AG08396 (cell line): ENCODE data around the gene CYCS.
A peak's percentile ranks its signal among the peaks of the same experiment; 100 is the strongest.
"Not testable (repeated sequence)": the region's sequence is repeated elsewhere in the genome, so short reads cannot be mapped to it uniquely, and the experiment has no call there.

ENCODE experiments used
- DNase-seq: peaks from one replicate; pipeline ENCODE4 v3.0.0; 2012; ENCODE audit warnings: low spot score, mixed read lengths

CYCS gene

DNA sequence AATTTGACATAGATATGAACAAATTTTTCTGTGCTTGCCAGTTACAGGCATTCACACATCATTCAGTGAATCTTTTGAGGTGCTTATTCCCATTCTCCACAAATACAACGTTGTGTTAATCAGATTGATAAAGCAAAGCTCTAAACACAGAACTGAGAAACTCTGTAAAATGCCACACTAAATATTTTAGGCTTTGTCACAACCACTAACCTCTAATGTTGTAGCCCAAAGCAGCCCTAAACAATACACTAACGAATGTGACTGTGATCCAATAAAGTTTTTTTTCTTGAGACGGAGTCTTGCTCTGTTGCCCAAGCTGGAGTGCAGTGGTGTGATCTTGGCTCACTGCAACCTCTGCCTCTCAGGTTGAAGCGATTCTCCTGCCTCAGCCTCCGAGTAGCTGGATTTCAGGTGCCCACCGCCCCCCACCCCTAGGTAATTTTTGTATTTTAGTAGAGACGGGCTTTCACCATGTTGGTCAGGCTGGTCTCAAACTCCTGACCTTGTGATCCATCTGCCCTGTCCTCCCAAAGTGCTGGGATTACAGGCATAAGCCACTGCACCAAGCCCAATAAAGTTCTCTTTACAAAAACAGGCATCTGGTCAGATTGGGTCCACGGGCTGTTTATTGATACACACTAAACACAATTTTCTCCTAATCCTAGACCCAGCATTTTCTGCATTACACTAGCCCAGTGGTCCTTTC, 6.9 kb downstream of the CYCS start:
- no peak for DNase-seq

DNA sequence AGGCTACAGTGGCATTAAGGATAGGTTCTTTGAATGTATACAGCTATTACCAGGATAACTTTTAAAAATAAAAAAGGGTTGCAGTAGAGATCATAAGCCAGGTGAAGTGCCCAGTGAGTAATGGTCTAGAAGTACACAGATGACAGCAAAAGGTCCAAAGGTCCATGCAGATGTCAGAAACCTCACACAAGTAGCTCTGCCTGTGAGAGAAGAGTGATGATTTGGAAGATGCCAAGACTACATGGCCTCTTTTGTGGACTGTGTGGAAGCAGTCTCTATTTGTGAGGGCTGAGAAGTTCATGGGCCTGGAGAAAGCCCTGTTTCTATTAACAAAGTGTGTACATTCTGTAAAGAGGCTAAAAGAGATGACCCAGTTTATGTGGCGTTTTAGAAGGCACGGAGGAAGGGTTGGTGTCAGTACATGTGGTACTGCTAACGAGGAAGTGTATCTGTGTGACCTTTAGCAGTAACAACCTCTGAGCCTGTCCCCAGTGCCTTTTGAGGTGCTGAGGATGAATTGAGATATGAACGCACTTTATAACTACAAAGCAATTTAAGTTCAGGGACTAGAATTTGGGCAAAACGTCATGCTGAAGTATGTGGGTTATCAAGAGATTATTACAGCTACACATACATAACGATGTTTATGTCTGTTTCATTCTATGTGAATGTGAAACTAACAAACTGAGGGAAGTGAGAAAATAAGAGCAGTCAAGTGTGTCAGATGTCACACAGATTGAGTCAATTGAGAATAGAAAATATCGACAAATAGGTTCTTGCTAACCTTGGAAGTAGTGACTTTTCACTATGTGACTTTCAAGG, 7.6 kb downstream of the CYCS start:
- no peak for DNase-seq

DNA sequence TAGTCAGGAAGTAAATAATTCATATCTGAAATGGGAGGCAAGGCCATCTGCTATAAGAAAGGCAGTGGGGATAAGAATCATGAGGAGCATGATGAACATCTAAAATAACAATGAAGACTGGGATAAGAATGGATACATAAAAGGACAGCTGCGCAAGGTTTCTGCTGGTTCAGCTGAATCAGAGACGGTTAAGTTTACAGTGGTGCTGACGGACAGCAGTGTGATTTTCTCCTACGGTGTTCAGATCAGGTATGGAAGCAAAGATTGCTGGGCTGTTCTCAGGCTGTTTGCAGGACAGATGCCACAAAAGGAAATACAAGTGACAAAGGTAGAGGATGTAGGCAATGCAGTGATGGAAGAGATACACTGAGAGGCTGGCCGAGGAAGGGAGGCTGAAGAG, 8.4 kb downstream of the CYCS start:
- no peak for DNase-seq

DNA sequence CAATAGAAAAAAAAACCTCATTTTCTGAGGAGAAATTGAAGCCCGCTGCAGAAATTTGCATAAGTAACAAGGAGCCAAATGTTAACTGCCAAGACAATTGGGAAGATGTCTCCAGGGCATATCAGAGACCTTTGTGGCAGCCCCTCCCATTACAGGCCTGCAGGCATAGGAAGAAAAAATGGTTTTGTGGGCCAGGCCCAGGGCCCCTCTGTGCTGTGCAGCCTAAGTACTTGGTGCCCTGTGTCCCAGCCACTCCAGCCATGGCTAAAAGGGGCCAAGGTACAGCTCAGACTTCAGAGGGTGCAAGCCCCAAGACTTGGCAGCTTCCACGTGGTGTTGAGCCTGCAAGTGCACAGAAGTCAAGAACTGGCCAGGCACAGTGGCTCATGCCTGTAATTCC, 14.5 kb downstream of the CYCS start:
- not testable (repeated sequence) for DNase-seq

DNA sequence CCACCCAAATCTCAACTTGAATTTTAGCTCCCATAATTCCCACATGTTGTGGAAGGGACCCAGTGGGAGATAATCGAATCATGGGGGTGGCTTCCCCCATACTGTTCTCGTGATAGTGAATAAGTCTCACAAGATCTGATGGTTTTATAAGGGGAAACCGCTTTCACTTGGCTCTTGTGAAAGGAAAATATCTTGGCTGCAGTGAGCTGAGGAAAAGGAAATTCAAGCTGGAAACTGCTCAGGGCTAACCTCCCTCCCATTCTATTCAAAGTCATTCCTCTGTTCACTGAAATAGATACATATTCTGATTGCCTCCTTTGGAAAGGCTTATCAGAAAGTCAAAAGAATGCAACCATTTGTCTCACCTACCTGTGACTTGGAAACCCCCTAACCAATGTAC, 15.8 kb downstream of the CYCS start:
- no peak for DNase-seq

DNA sequence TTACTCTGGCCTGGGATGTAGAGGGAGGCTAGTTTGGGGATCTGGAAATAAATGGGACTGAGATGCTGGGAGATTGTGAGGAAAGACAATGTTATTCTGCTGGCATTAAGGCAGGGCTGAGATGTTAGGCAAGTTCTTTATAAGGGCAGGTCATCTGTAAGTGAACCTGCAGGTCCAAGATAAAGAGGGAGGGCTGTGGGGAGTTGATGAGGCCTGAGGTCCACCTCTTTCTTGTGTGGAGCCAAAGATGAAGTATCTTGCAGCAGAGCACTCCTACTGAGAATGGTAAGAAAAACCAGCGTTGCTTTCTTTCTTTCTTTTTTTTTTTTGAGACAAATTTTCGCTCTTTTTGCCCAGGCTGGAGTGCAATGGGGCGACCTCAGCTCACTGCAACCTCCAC, 19.1 kb downstream of the CYCS start:
- no peak for DNase-seq

DNA sequence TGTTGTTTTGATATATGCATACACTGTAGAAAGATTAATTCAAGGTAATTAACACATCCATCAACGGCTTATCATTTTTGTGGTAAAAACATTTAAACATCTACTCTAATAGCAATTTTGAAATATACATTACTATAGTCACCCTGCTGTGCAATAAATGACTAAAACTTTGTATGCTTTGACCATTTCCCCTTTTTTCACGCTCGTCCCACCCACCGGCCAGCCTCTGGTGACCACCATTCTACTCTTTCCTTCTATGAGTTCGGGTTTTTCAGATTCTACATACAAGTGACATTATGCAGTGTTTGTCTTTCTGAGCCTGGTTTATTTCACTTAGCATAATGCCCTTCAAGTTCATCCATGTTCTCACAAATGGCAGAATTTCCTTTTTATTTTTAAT, 21.3 kb downstream of the CYCS start:
- no peak for DNase-seq

DNA sequence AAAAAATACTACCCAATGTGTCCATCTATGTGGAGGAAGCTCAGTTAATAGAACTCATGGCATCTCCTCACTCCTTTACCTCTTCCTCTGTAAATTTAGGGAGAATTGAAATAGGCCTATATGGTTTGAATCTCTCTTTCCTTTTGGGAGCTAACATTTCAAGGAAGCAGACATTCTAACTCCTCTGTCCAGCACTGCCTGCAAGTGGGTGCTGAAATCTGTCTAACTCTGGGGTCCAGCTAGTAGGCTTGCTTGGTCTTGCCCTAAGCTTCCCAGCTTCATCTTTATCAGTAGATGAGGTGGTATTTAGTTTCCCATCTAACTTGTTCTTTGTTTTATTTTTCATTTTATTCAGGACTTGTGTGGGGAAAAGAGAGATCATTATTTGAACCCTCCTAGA, 23.2 kb downstream of the CYCS start:
- no peak for DNase-seq

DNA sequence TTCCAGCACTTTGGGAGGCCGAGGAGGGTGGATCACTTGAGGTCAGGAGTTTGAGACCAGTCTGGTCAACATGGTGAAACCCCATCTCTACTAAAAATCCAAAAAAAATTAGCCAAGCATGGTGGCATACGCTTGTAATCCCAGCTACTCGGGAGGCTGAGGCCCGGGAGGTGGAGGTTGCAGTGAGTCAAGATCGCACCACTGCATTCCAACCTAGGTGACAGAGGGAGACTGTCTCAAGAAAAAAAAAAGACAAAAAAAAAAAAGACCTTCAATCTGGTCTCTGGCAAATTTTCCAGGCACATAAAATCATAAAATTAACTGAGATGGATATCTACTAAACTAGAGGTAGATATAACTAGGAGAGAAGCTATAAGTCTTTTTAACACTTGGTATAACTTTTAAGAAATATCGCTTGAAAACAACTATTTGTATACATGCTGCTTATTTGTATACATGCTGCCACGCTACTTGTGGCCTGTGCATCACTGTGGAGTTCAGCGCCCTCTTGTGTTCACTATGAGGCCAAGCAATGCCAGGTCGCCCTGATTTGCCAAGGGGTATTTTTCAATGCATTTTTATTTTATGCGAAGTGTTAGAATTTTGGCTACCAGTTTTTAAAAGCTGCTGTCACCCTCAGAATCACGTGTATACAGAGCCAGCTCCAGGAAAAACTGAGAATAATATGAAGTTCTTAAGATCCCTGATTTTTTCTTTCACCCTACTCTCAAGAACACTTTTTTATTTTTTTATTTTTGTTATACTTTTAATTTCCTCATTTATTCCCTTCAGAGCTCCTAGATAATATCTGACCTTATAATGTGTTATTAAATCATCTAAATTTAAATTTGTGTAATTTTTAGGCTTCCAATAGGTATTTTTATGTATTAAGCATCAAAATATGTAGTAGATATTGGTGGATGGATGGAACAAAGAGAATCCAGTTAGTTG, 26.7 kb downstream of the CYCS start:
- peak; percentile 79 for DNase-seq

DNA sequence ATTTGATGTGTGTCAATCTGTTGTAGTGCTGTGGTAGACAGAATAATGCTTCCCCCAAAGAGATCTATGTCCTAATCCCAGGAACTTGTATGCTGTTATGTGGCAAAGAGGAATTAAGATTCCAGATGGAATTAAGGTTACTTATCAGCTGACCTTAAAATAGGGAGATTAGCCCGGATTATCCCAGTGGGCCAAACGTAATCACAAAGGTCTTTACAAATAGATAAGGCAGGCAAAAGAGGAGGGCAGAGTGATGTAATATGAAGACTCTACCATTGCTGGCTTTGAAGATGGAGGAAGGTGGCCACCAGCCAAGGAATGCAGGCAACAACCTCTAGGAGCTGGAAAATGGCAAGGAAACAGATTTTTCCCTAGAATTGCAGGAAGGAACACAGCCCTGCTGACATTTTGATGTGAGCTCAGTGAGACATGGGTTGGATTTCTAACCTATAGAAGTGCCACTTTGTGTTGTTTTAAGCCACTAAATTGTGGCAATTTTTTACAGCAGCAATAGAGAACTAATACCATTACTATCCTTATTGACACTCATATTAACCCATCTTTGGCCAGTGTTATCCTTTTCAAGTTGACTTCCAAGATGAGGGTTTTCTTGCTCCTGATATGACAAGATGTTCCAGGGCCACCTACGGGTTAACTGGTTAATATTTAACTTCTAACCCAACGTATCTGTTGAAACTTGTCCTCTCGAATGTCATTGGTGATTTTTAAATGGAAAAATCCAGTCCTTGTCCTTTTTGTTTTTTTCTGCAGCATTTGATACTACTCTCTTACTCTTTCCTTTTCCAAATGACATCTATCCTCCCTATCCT, 29.3 kb downstream of the CYCS start:
- no peak for DNase-seq

DNA sequence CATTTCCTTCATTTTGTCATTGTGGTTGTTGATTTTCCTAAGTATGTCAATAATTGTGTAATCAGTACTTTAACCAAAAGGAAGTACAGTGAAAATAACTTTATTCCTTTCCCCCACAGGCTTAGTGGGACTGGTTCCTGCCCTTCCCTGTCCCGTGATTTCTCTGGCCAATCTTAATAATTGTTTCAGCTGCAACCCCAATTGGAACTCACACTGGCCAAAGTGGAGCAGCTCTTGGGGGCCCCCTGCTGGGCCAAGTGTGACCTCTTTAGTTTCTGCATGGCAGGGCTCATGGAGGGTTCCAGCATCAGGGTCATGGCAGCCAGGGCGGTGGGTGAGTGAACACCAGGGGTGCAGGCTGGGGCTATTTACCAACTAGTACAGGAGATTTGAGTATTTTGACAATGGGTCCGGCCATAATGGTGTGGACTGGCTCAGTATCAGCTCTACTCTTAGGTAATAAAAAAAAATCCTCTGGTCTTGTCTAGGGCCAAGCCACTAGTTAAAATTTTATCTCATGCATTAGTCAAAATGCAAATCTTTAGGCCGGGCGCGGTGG, 31.7 kb downstream of the CYCS start:
- DNase-seq, result peak; percentile 76

DNA sequence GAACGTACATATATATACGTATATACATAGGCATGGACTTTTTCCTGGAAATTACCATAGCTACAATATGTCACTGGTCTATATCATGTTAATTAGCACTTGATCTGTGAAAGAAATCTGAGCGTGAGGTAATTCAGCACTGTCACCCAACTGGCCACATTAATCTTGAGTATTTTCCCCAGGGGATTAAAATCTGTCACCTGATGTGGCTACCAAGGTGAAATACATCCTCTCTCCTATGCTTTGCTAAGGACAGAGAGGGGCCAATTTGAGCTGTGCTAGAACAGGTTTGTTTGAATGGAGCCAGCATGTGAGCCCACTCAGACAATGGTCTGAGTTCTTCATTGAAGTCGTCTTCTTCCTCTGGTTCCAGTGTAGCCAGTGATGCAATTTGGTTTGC, 33.3 kb downstream of the CYCS start:
- DNase-seq, result no peak

DNA sequence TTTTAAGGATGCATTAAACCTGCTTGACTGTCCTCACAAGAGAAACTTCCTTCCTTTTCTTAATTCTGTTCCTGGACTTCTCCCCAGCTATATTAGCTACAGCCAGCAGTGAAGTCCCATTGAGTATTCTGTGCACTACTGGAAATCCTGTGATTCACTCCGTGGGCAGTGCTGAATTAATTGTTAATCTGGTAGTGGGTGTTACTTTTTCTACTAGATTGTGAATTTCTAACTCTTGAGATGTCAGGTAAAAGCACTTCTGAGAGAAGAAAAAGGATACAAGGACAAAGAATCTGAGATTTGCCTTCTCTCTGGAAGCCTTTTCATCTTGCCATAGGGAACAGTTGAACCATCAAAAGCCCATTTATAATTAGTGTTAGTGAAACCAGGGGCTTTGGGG, 33.9 kb downstream of the CYCS start:
- no peak for DNase-seq

DNA sequence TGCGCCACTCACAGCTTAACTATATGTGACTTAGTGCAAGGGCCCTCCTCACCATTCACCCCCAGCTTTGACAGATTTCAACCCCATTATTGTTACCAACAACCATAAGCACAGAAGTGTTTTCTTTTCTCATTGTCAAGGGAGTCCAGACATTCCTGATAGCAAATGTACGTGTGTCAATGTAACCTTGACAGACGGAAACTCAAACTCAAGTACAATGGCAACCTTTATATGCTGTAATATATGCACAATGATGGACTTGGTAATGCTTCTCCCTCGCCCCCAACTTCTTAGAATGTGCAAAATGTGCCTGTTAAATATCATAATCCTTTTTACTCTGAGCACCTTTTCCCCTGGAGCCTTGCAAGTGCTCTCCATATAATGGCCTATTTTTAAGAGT, 34.7 kb downstream of the CYCS start:
- DNase-seq, result no peak

DNA sequence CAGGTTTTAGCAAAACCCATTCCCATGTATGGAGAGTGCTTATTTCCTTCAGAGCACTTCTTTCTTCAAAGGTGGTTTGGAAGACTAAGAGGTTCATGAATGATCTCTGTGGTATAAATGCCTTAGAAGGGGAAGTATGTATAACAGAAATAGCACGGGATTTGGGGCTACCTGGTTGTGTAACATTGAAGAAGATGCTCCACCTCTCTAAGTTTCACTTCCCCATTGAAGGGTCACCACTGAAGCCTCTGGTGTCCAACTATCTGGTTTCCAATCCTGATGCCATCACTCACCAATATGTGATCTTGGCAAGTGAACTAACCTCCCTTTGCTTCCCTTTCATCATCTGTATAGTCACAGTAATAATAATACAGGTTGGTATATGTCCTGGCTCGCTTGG, 37.2 kb downstream of the CYCS start:
- DNase-seq, result no peak

DNA sequence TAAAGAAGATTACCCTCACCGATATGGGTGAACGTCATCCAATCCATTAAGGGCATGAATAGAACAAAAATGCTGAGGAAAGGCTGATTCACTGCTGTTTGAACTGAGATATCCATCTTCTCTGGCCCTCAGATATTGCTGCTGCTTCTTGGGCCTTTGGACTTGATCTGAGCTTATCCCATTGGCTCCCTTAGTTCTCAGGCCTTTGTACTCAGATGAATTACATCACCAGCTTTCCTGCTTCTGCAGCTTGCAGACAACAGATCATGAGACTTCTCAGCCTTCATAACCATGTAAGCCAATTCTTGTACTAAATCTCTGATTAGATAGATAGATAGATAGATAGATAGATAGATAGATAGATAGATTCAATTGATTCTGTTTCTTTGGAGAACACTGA, 40.2 kb downstream of the CYCS start:
- DNase-seq, result no peak

DNA sequence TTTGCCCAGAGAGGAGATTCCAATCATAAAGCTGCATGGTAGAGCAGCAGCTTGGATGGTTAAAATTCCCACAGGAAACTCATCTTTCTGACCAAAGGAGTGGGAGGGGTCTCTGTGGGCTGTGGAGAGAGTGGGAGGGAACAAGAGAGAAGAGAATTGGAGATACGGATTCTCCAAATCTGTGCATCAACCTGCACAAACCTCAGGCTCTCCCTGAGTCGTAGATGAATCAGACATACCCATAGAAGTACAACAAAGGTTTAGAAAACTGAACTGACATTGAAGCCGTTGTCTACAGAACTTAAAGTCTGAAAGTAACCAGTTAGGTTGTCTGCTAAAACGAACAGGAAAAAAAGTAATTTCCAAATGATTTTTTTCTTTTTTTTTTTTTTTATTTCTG, 41.9 kb downstream of the CYCS start:
- no peak for DNase-seq

DNA sequence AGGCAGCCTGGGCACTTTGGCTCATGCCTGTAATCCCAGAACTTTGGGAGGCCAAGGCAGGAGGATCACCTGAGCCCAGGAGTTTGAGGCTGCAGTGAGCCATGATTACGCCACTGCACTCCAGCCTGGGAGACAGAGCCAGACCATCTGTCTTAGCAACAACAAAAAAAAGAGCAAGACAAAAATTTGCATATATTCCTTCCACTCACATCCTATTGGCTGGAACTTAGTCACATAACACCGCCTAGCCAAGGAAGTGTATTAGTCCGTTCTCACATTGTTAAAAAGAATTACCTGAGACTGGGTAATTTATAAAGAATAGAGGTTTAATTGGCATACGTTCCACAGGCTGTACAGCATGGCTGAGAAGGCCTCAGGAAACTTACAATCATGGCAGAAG, 43.0 kb downstream of the CYCS start:
- DNase-seq, result not testable (repeated sequence)

DNA sequence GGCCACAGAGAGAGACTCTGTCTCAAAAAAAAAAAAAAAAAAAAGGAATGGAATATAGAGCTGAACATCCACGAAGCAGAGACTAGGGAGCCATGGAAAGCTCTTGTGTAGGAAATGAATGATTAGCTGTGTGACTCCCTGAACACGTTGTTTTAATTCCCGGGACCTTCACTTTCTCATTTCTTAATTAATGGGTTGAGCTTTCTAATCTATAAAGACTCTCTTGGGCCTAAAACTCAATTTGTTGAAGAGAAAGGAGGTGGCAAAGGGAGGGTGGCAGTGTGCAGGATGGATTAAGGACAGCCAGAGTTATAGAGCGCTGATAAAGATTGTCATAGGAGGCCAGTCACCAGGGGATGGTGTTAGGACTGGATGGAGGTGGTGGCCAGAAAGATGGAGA, 48.0 kb downstream of the CYCS start:
- no peak for DNase-seq

DNA sequence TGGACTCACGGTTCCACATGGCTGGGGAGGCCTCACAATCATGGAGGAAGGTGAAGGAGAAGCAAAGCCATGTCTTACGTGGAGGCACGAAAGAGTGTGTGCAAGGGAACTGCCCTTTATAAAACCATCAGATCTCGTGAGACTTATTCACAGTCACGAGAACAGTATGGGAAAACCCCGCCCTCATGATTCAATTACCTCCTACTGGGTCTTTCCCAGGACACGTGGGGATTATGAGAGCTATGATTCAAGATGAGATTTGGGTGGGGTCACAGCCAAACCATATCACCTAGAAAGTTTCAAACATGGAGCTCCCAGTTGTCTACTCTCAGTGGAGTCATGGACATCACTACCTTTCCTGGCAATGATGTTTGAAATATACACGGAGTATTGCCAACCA, 49.6 kb downstream of the CYCS start:
- DNase-seq, result no peak

DNA sequence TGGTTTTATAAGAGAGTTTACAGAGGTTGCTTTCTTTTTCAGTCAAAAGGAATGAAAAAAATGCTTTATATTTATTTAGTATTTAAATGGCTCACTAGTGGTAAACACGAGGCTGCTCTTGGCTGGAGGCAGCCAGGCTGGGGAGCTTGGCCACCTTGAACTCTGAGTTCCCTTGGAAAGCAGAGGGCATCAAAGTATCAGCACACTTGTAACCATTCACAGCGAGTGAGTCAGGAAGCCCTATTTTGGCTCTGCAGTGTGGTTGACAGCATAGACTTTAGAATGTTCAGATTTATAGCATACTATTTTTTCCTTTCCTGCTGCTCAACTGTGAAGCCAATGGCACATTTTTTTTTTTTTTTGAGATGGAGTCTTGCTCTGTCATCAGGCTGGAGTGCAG, 51.6 kb downstream of the CYCS start:
- peak; percentile 73 for DNase-seq
